ENCODE results near the gene C10orf67. TPM values are rescaled to one million over a fixed set of nuclear protein-coding genes. Genes with fewer than 3 reads are reported as not detected.

Gene C10orf67
- total and polyA plus RNA-seq, 11 donors, result 0.12 to 1.00 (median 0.43) TPM

GRCh38 chr10:23342213-23342884 lies 2.2 kb downstream of the C10orf67 start:
- ATAC-seq, result peak; percentile 24 to 55 (median 36)
- peak in 1 of 5 donors; percentile 27 for DNase-seq
- peaks cover 0 to 32% (median 15%) of the 10 kb centered on the region in 12 donors for H3K4me1 ChIP-seq
- TF ChIP-seq POLR2A (IDR thresholded peaks at IDR 0.05), result no peak
- TF ChIP-seq, protein P1, sequence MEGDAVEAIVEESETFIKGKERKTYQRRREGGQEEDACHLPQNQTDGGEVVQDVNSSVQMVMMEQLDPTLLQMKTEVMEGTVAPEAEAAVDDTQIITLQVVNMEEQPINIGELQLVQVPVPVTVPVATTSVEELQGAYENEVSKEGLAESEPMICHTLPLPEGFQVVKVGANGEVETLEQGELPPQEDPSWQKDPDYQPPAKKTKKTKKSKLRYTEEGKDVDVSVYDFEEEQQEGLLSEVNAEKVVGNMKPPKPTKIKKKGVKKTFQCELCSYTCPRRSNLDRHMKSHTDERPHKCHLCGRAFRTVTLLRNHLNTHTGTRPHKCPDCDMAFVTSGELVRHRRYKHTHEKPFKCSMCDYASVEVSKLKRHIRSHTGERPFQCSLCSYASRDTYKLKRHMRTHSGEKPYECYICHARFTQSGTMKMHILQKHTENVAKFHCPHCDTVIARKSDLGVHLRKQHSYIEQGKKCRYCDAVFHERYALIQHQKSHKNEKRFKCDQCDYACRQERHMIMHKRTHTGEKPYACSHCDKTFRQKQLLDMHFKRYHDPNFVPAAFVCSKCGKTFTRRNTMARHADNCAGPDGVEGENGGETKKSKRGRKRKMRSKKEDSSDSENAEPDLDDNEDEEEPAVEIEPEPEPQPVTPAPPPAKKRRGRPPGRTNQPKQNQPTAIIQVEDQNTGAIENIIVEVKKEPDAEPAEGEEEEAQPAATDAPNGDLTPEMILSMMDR (IDR thresholded peaks at IDR 0.05), result no peak
- H3K9me3 ChIP-seq, result no peaks in the 10 kb centered on the region
- no peak overlapping the region for H3K4me3 ChIP-seq
- H3K27me3 ChIP-seq, result peaks cover 0 to 24% (median 0%) of the 10 kb centered on the region in 9 donors
- H3K36me3 ChIP-seq, result no peaks in the 10 kb centered on the region
- intact Hi-C loops (cut with DNase I), result loop anchor here in 6 of 10 donors (5.0 to 10.0 kb wide), 3 partner anchors 60 to 100 kb away; partner anchors contain the start of gene OTUD1 (in 3 of the 6)
- H3K27ac ChIP-seq, result peak overlapping the region in 2 of 12 donors; percentile 37 to 46
- 65 to 76% (median 70%) methylated on average over 11 of the region's 11 CpGs for WGBS, 4 donors

- H3K27ac ChIP-seq, result peak overlapping the region in 2 of 12 donors; percentile 18 to 34
- 47 to 49% (median 48%) methylated on average over 2 of the region's 2 CpGs for WGBS, 4 donors
Measured at GRCh38 chr10:23341004-23341403, 3.6 kb downstream of the C10orf67 start.

DNA sequence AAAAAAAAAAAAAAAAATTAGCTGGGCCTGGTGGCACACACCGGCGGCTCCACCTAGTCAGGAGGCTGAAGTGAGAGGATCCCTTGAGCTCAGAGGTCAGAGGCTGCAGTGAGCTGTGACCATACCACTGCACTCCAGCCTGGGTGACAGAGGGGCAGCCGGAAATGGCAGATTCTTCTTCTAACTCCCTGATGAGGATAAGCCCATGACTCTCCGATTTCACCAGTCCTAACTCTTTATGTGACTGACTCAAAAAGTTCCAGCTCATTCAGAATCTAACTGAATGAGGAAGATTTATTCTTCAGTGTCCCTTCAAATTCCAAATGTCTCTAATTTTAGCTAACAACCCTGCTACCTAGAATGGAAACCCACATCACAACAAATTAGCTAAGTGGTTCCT lies 4.2 kb downstream of the C10orf67 start:
- Histone ChIP-seq H3K9me3 (no peaks in the 10 kb centered on the region), H3K4me1 (peaks cover 0 to 22% (median 10%) of the 10 kb centered on the region in 12 donors), H3K36me3 (no peaks in the 10 kb centered on the region), H3K27me3 (peaks cover 0 to 22% (median 0%) of the 10 kb centered on the region in 9 donors), H3K27ac (peak overlapping the region in 1 of 12 donors; percentile 18), H3K4me3 (no peak overlapping the region)
- 88 to 96% (median 89%) methylated on average over 4 of the region's 4 CpGs for WGBS, 4 donors
- ATAC-seq, result no peak
- TF ChIP-seq POLR2A (IDR thresholded peaks at IDR 0.05), result no peak
- TF ChIP-seq, protein P1 (IDR thresholded peaks at IDR 0.05), result no peak
- DNase-seq, result no peak
- intact Hi-C loops (cut with DNase I), result loop anchor here in 6 of 10 donors (5.0 to 10.0 kb wide), 3 partner anchors 62 to 102 kb away; partner anchors contain the start of gene OTUD1 (in 3 of the 6)

More at GRCh38 chr10:23341004-23341403, 3.6 kb downstream of the C10orf67 start:
- Histone ChIP-seq H3K27me3 (peaks cover 0 to 24% (median 0%) of the 10 kb centered on the region in 9 donors), H3K4me1 (peaks cover 0 to 25% (median 12%) of the 10 kb centered on the region in 12 donors), H3K36me3 (no peaks in the 10 kb centered on the region), H3K9me3 (no peaks in the 10 kb centered on the region), H3K4me3 (no peak overlapping the region)
- intact Hi-C loops (cut with DNase I), result loop anchor here in 6 of 10 donors (5.0 to 10.0 kb wide), 3 partner anchors 61 to 101 kb away; partner anchors contain the start of gene OTUD1 (in 3 of the 6)
- no peak for DNase-seq
- TF ChIP-seq POLR2A (IDR thresholded peaks at IDR 0.05), result no peak
- TF ChIP-seq, protein P1 (IDR thresholded peaks at IDR 0.05), result no peak
- no peak for ATAC-seq

GRCh38 chr10:23338886-23339285 lies 5.7 kb downstream of the C10orf67 start:
- ATAC-seq (no peak), DNase-seq (no peak)
- Histone ChIP-seq H3K36me3 (no peaks in the 10 kb centered on the region), H3K4me1 (peaks cover 0 to 12% (median 4%) of the 10 kb centered on the region in 12 donors), H3K9me3 (no peaks in the 10 kb centered on the region), H3K4me3 (no peak overlapping the region), H3K27ac (no peak overlapping the region), H3K27me3 (peaks cover 0 to 13% (median 0%) of the 10 kb centered on the region in 9 donors)
- intact Hi-C loops (cut with DNase I), result no loop called here
- 46 to 68% (median 65%) methylated on average over 1 of the region's 1 CpG for WGBS, 4 donors
- TF ChIP-seq POLR2A (IDR thresholded peaks at IDR 0.05), result no peak
- TF ChIP-seq, protein P1 (IDR thresholded peaks at IDR 0.05), result no peak
